ENCODE data around the gene ERLEC1. TPM values are rescaled to one million over a fixed set of nuclear protein-coding genes. Genes with fewer than 3 reads are reported as not detected.

Gene ERLEC1
- polyA plus RNA-seq, 2 of the 4 experiments (the other 2 are of a cell fraction), result 58.7 to 113 TPM

DNA sequence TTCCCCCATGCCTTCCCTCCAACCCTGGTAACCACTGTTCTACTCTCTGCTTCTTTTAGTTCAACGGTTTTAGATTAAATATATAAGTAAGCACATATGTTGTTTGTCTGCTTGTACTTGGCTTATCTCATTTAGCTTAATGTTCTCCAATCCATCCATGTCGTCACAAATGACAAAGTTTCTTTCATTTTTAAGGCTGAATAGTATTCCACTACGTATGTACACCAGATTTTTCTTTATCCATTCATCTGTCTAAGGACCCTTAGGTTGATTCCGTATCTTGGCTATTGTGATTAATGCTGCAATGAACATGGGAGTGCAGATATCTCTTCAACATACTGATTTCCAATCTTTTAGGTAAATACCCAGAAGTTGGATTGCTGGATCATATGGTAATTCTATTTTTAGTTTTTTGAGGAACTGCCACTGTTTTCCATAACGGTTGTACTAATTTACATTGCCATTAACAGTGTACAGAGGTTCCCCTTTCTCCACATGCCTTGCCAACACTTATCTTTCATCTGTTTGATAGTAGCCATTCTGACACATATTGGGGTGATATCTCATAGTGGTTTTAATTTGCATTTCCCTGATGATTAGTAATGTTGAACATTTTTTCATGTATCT, 8.2 kb upstream of the ERLEC1 start (continued):
- TF ChIP-seq, protein P1, sequence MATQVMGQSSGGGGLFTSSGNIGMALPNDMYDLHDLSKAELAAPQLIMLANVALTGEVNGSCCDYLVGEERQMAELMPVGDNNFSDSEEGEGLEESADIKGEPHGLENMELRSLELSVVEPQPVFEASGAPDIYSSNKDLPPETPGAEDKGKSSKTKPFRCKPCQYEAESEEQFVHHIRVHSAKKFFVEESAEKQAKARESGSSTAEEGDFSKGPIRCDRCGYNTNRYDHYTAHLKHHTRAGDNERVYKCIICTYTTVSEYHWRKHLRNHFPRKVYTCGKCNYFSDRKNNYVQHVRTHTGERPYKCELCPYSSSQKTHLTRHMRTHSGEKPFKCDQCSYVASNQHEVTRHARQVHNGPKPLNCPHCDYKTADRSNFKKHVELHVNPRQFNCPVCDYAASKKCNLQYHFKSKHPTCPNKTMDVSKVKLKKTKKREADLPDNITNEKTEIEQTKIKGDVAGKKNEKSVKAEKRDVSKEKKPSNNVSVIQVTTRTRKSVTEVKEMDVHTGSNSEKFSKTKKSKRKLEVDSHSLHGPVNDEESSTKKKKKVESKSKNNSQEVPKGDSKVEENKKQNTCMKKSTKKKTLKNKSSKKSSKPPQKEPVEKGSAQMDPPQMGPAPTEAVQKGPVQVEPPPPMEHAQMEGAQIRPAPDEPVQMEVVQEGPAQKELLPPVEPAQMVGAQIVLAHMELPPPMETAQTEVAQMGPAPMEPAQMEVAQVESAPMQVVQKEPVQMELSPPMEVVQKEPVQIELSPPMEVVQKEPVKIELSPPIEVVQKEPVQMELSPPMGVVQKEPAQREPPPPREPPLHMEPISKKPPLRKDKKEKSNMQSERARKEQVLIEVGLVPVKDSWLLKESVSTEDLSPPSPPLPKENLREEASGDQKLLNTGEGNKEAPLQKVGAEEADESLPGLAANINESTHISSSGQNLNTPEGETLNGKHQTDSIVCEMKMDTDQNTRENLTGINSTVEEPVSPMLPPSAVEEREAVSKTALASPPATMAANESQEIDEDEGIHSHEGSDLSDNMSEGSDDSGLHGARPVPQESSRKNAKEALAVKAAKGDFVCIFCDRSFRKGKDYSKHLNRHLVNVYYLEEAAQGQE (IDR thresholded peaks at IDR 0.05), result no peak
- TF ChIP-seq RFX5 (IDR thresholded peaks at IDR 0.05), result no peak
- TF ChIP-seq POLR2A (IDR thresholded peaks at IDR 0.05; ENCODE audit: low read length), result no peak

DNA sequence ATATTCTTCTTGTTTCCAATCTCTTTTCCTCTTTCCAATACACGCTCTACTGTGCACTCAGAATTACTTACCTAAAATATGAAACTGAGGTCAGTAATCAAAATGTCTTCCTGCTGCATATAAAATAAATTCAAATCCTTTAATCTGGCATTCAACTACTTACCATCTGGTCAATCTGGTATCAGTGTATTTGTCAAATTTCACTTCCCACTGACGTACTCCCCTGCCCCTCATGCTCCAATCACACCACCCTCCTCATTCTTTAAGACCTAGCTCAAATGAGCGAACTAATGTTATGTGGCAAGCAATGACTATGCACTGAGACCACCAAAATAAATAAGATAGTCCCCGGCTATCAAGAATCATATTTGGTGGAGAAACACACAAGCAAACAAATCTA, 6.8 kb upstream of the ERLEC1 start:
- Histone ChIP-seq H3K27ac (no peak overlapping the region), H3K4me2 (no peak overlapping the region), H3K4me1 (peaks cover 4% of the 10 kb centered on the region; the same call in 1 of the 3 replicates), H3K9me3 (no peaks in the 10 kb centered on the region), H3K4me3 (no peak overlapping the region)
- FAIRE-seq, result no peak
- ChIA-PET CTCF (no interaction called here), POLR2A (no interaction called here)
- WGBS (ENCODE audit: missing lambda C conversion rate), result 89% methylated on average over 4 of the region's 4 CpGs
- no peak for DNase-seq (ENCODE audit: low read depth in 1 of 2, low spot score in 1 of 2)
- no peak for ATAC-seq
- TF ChIP-seq RCOR1 (IDR thresholded peaks at IDR 0.05; ENCODE audit: low read depth, low read length) (no peak), HOXB5 (CRISPR knock-in tag; IDR thresholded peaks at IDR 0.05) (no peak), ZNF302 (CRISPR knock-in tag; IDR thresholded peaks at IDR 0.05) (no peak)

DNA sequence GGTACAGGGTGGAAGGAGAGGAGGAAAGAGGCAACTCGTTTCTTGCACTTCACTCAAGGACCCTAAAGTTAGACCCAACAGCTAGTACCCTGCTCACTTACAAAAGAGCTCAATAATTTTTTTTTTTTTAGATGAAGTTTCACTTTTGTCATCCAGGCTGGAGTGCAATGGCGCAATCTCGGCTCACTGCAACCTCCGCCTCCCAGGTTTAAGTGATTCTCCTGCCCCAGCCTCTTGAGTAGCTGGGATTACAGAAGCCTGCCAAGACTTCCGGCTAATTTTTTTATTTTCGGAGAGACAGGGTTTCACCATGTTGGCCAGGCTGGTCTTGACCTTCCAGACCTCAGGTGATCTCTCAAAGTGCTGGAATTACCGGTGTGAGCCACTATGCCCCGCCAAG, 4.2 kb upstream of the ERLEC1 start:
- H3K4me3 ChIP-seq, result no peak overlapping the region
- ChIA-PET CTCF (interaction anchor here (0.6 kb wide), 1 partner anchor 33 kb away, joined by 4 read pairs; no protein-coding TSS in a partner anchor), POLR2A (interaction anchor here (1.1 kb wide), 1 partner anchor 15 kb away, joined by 4 read pairs; the partner anchor contains the start of gene CHAC2)
- WGBS (ENCODE audit: missing lambda C conversion rate), result 85% methylated on average over 8 of the region's 8 CpGs
- H3K9me3 ChIP-seq, result no peaks in the 10 kb centered on the region
- ATAC-seq (no peak), DNase-seq (ENCODE audit: low read depth in 1 of 2, low spot score in 1 of 2) (no peak), FAIRE-seq (no peak)
- H3K27ac ChIP-seq, result no peak overlapping the region
- TF ChIP-seq MAFK (IDR thresholded peaks at IDR 0.05; ENCODE audit: partially characterized antibody), result no peak
- TF ChIP-seq JUN (IDR thresholded peaks at IDR 0.05), result no peak
- TF ChIP-seq ZNF302 (CRISPR knock-in tag; IDR thresholded peaks at IDR 0.05), result no peak
- TF ChIP-seq ESRRA (IDR thresholded peaks at IDR 0.05; ENCODE audit: borderline replicate concordance, low read length), result no peak
- TF ChIP-seq EHF (CRISPR knock-in tag; IDR thresholded peaks at IDR 0.05), result no peak
- no peak for TF ChIP-seq FOXS1 (CRISPR knock-in tag; IDR thresholded peaks at IDR 0.05)
- TF ChIP-seq, protein P2, sequence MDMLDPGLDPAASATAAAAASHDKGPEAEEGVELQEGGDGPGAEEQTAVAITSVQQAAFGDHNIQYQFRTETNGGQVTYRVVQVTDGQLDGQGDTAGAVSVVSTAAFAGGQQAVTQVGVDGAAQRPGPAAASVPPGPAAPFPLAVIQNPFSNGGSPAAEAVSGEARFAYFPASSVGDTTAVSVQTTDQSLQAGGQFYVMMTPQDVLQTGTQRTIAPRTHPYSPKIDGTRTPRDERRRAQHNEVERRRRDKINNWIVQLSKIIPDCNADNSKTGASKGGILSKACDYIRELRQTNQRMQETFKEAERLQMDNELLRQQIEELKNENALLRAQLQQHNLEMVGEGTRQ (IDR thresholded peaks at IDR 0.05), result no peak
- TF ChIP-seq HOXA7 (CRISPR knock-in tag; IDR thresholded peaks at IDR 0.05), result no peak
- TF ChIP-seq, protein P3, sequence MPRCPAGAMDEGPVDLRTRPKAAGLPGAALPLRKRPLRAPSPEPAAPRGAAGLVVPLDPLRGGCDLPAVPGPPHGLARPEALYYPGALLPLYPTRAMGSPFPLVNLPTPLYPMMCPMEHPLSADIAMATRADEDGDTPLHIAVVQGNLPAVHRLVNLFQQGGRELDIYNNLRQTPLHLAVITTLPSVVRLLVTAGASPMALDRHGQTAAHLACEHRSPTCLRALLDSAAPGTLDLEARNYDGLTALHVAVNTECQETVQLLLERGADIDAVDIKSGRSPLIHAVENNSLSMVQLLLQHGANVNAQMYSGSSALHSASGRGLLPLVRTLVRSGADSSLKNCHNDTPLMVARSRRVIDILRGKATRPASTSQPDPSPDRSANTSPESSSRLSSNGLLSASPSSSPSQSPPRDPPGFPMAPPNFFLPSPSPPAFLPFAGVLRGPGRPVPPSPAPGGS (IDR thresholded peaks at IDR 0.05), result no peak
- TF ChIP-seq, protein P4, sequence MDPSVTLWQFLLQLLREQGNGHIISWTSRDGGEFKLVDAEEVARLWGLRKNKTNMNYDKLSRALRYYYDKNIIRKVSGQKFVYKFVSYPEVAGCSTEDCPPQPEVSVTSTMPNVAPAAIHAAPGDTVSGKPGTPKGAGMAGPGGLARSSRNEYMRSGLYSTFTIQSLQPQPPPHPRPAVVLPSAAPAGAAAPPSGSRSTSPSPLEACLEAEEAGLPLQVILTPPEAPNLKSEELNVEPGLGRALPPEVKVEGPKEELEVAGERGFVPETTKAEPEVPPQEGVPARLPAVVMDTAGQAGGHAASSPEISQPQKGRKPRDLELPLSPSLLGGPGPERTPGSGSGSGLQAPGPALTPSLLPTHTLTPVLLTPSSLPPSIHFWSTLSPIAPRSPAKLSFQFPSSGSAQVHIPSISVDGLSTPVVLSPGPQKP (IDR thresholded peaks at IDR 0.05; ENCODE audit: low read depth, low read length), result no peak
- no peak for TF ChIP-seq JUNB (IDR thresholded peaks at IDR 0.05)
- TF ChIP-seq CBX2 (IDR thresholded peaks at IDR 0.05; ENCODE audit: borderline replicate concordance, low read depth), result no peak
- no peak for TF ChIP-seq EHMT2 (IDR thresholded peaks at IDR 0.05; ENCODE audit: low read depth)
- TF ChIP-seq, protein P5, sequence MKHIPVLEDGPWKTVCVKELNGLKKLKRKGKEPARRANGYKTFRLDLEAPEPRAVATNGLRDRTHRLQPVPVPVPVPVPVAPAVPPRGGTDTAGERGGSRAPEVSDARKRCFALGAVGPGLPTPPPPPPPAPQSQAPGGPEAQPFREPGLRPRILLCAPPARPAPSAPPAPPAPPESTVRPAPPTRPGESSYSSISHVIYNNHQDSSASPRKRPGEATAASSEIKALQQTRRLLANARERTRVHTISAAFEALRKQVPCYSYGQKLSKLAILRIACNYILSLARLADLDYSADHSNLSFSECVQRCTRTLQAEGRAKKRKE (CRISPR knock-in tag; IDR thresholded peaks at IDR 0.05; ENCODE audit: low read depth), result no peak
- TF ChIP-seq KDM1A (IDR thresholded peaks at IDR 0.05; ENCODE audit: low read depth), result no peak
- no peak for TF ChIP-seq MYC (IDR thresholded peaks at IDR 0.05; ENCODE audit: borderline replicate concordance, low read length)
- no peak for TF ChIP-seq BHLHE40 (IDR thresholded peaks at IDR 0.05; ENCODE audit: low read depth, low read length)
- no peak for TF ChIP-seq NFE2L2 (conservative IDR thresholded peaks at IDR 0.05; ENCODE audit: low read length)
- TF ChIP-seq EP300 (IDR thresholded peaks at IDR 0.05), result no peak
- peaks cover 10% of the 10 kb centered on the region for H3K4me1 ChIP-seq
- H3K4me2 ChIP-seq, result no peak overlapping the region
